ENCODE data around the gene TMEM266. TPM values are rescaled to one million over a fixed set of nuclear protein-coding genes. Genes with fewer than 3 reads are reported as not detected.

Gene TMEM266
- total RNA-seq, 2 donors from 2014 or later, result 0.20 TPM; not detected in 1

DNA sequence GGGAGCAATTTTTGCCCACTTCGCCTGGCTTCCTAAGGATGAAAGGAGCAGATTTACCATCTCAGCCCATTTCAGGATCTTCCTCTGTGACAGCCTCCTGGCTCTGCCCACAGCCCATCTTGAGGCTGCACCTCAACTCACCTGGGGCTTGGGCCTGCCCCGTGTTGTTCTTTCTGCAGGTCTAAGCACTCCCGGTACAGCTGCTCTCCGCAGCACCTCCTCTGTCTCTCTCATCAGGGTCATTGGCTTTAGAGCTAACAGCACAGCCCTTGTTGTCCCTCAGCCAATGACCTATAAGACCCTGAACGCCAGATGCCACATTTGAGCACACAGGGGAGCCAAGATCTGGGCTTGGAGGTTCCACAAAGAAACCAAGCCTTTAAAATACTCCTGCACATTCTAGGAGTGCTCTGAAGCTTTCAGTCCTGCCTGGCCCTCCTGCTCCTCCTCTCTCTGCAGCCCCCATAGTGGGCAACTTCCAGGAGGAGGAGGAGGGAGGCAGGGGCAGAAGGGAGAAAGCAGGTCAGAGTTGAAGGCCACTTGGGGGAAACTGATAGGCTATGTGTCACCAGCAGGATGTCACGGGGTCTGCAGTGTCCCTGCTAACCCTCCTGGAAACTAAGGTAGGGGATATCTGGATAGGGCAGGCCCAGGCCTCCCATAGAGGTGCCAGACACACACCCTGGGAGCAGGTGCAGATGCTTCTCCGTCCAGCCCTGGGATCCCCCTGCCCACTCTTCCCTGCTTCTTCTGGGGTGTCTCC, 135.9 kb downstream of the TMEM266 start:
- Histone ChIP-seq H3K36me3 (no peaks in the 10 kb centered on the region), H3K4me1 (peaks cover 0 to 51% of the 10 kb centered on the region in 2 donors), H3K27me3 (no peaks in the 10 kb centered on the region), H3K4me3 (no peak overlapping the region), H3K9me3 (no peaks in the 10 kb centered on the region), H3K27ac (peak overlapping the region; percentile 63 to 83)
- DNase-seq (ENCODE audit: low spot score), result no peak
- TF ChIP-seq, protein P1, sequence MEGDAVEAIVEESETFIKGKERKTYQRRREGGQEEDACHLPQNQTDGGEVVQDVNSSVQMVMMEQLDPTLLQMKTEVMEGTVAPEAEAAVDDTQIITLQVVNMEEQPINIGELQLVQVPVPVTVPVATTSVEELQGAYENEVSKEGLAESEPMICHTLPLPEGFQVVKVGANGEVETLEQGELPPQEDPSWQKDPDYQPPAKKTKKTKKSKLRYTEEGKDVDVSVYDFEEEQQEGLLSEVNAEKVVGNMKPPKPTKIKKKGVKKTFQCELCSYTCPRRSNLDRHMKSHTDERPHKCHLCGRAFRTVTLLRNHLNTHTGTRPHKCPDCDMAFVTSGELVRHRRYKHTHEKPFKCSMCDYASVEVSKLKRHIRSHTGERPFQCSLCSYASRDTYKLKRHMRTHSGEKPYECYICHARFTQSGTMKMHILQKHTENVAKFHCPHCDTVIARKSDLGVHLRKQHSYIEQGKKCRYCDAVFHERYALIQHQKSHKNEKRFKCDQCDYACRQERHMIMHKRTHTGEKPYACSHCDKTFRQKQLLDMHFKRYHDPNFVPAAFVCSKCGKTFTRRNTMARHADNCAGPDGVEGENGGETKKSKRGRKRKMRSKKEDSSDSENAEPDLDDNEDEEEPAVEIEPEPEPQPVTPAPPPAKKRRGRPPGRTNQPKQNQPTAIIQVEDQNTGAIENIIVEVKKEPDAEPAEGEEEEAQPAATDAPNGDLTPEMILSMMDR (IDR thresholded peaks at IDR 0.05), result no peak

DNA sequence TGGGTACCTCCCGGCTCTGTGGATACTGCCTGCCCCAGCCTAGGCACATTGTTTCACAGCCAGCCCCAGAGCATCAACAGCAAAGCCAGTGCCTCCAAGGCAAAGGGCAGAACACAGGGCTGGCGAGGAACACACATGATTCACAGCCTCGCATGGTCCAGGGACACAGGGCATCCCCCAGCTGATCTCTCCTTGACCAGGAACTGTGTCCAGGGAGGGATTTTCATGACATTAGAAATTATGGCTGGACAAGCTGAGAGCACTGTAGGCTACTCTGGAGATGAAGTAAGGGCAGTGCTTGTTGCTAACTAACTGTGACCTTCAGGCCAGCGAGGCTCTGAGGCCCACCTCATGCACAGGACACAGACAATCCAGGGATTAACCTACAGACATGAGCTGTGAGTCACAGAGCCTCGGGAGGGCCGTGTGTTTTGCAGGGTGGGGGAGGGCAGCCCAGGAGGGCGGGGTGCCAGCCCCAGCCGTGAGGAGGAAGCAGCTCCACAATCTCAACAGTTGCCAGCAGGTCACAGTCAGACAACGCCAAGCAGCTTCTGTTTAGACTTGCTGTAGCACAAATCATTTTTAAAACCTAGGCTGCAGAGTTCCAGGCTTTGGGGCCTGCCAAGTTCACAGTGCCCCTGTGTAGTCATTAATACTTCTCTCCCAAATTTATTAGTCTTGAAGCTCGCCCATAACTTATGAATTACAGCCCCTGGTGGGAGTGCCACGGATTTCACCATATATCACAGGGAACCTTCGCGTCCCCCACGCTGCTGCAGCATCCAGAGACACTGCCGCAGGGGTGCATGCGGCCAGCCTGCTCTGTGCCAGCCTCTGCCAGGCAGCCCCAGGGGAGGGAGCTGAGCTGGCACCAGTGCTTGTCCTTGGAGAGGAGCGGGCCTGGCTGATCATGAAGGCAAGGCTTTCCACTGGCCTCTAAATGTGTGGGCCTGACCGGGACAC, 136.8 kb downstream of the TMEM266 start:
- peaks cover 0 to 42% of the 10 kb centered on the region in 2 donors for H3K4me1 ChIP-seq
- no peaks in the 10 kb centered on the region for H3K36me3 ChIP-seq
- no peaks in the 10 kb centered on the region for H3K27me3 ChIP-seq
- no peak overlapping the region for H3K4me3 ChIP-seq
- DNase-seq (ENCODE audit: low spot score), result no peak
- TF ChIP-seq, protein P1 (IDR thresholded peaks at IDR 0.05), result no peak
- H3K27ac ChIP-seq, result peak overlapping the region; percentile 63 to 83
- H3K9me3 ChIP-seq, result no peaks in the 10 kb centered on the region

DNA sequence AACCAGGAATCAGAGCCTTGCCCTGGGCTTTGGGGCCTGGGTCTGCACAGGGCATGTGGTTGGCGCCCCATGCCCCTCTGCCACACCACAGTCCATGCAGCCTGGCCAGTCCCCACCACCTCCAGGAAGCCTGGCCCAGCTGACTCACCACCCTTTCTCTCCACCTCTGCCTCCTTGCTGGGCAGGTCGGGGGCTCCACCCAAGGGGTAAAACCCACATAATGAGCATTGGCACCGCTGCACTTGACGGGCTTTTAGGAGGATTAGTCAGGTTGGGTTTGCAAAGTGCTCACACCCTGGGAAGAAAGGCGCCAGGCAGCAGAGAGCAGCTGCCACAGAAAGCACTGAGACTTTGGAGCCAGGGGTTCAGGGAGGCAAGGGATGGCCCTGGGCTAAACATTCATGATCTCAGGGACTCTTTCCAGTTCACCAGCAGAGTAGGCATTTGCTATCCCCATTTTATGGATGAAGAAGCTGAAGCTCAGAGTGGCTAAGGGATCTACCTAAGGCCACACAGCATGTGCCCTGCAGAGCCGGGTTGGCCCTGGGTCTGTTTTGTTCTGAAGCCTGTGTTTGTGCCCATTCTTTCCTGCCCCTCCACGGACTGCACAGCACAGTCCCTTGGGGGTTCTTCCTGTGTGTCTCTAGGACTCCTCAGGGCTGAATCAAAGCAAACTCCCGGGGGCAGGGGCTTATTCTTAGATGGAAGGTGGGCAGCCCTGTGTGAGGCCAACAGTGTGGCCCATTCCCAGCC, 138.1 kb downstream of the TMEM266 start:
- DNase-seq (ENCODE audit: low spot score), result no peak
- Histone ChIP-seq H3K4me3 (no peak overlapping the region), H3K27me3 (no peaks in the 10 kb centered on the region), H3K36me3 (no peaks in the 10 kb centered on the region), H3K27ac (peak overlapping the region; percentile 57 to 83), H3K9me3 (no peaks in the 10 kb centered on the region), H3K4me1 (peaks cover 0 to 39% of the 10 kb centered on the region in 2 donors)
- TF ChIP-seq, protein P1 (IDR thresholded peaks at IDR 0.05), result no peak

DNA sequence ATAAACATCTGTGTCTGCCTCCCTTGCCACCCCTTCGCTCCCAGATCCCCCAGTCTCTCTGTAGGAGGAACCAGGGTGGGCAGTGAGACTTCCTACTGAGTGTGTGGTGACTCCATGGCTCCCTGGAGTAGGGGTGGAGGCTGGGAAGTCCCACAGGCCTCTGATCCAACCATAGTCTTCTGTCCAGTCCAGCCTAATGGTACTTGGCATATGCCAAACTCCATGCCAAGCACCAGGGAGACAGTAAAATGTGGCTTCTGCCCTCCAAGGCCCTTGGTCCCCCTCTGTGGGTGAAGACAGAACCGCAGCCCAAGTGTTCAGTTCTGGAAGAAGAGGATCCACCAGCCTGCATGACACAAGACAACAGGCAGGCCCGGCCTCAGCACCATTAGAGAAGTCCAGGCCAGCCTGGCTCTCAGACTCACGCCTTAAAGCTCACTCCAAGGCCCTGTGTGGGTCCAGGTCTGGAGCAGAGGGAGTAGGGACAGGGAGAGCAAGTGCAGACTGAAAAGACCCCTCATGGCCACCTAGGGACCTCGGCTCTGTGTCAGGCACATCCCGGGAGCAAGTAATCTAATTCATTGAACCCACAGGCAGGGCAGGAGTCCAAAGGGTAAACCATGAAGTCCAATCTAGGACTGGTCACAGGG, 138.8 kb downstream of the TMEM266 start:
- no peak overlapping the region for H3K4me3 ChIP-seq
- TF ChIP-seq, protein P1 (IDR thresholded peaks at IDR 0.05), result no peak
- peak overlapping the region; percentile 46 to 63 for H3K27ac ChIP-seq
- H3K27me3 ChIP-seq, result no peaks in the 10 kb centered on the region
- no peaks in the 10 kb centered on the region for H3K36me3 ChIP-seq
- peaks cover 0 to 39% of the 10 kb centered on the region in 2 donors for H3K4me1 ChIP-seq
- DNase-seq (ENCODE audit: low spot score), result no peak
- no peaks in the 10 kb centered on the region for H3K9me3 ChIP-seq

All from right atrium auricular region (tissue), 2 donors.